HG02759 (cell line): ENCODE data around the gene PTGR2.
"Not testable (repeated sequence)": the region's sequence is repeated elsewhere in the genome, so short reads cannot be mapped to it uniquely, and the experiment has no call there.

Experiments used
- ATAC-seq: cut with Tn5 transposase; IDR thresholded peaks from one replicate; pipeline ENCODE4 v1.9.1; 2021; ENCODE audit warnings: mild to moderate bottlenecking, moderate library complexity; ENCODE audit not compliant: unreplicated experiment

The PTGR2 gene

DNA sequence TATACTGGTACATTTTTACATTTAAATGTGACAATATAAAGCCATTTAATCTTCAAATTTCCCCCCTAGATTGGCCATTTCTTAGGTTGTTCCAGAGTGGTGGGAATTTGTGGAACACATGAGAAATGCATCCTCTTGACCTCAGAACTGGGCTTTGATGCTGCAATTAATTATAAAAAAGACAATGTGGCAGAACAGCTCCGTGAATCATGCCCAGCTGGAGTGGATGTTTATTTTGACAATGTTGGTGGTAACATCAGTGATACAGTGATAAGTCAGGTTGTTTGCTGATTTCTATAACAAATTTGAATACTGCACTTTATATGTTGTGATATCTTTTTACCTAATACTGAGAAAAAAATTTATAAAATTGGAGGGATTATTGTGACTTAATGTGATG, 27.4 kb downstream of the PTGR2 start:
- ATAC-seq: no peak

DNA sequence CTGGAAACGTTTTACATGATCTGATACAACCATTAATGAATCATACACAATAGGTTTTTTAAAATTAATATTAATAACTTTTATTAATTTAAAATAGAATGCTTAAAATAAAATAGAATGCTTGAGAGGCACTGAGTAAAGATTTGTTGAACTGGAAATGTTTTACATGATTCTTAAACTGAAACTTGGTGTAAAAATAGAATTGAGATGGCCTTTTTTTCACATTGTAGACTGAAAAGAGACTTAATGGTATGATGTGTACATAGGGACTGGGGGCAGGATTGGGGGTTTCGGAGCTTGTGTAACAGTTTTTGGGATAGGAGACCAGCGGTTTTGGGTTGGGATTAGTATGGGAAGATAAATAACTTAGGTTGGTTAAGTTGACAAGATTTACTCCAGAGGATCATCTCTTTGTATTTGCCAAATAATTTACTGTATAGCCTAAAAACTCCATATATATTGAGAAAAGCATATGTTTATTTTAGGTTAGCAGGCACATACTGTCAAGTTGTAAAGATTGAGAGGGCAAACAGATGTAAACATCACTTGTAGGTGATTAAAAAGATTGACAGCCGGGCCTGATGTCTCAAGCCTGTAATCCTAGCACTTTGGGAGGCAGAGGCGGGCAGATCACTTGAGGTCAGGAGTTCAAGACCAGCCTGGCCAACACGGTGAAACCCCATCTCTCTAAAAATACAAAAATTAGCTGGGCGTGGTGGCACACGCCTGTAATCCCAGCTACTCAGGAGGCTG, 33.0 kb downstream of the PTGR2 start:
- no peak for ATAC-seq

DNA sequence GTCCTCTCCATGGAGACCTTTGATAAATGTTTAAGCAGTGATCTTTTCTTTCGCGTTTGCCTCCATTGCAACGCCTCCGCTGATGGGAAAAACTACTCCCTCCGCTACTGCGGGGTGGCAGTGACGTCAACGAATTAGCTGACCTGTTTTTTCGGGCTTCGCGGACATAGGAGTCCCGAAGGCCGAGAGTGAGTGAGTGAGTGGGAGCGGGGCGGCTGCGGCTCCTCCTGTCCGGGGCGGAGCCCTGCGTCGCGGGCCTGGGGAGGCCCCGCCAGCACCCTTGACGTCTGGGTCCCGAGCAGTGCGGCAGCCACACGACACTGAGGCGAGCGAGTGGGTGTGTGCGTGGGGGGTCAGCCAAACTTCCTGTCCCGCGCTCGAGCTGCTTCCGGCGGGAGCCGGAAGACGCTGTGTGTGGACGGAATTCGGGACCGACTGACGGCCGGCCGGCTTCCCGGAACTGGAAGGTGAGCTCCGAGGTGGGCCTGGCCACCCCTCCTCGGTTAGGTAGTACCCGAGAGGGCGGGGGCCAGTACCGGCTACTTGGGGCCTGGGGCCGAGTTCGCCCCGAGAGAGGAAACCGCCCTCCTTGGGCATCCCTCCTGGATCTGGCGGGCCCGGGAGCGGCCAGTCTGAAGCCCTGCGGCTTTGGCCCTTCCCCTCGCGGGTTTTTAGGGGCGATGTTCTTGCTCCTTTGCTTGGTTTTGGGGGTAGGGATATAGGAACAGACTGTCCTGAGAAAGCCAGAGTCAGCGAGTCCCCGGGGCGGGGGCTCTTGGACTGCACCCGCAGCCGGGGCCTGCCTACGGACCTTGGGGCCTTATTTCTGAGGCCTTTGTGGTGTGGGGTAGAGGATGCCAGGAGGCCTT, 35.1 kb downstream of the PTGR2 start, which contains the start of gene ZNF410:
ZNF410 (plus strand) TSS at position 411 of the 869 bp plus-strand sequence. CDS start 5,317 bp downstream, outside the sequence.
- ATAC-seq: peak; percentile 98

DNA sequence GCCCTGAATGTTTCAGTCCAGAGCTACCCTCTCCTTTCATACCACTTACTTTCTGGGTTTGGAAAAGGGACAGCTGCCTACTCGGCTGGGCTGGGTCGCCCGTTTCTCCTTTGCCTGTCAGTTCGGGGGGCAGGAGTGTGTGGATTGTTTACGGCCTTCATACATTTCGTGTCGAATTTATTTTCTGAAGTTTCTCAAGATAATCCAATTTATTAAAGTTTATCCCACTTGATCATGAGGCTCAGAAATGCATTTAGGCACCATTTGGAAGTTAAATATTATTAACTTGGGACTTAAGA, 35.6 kb downstream of the PTGR2 start:
- ATAC-seq: no peak

DNA sequence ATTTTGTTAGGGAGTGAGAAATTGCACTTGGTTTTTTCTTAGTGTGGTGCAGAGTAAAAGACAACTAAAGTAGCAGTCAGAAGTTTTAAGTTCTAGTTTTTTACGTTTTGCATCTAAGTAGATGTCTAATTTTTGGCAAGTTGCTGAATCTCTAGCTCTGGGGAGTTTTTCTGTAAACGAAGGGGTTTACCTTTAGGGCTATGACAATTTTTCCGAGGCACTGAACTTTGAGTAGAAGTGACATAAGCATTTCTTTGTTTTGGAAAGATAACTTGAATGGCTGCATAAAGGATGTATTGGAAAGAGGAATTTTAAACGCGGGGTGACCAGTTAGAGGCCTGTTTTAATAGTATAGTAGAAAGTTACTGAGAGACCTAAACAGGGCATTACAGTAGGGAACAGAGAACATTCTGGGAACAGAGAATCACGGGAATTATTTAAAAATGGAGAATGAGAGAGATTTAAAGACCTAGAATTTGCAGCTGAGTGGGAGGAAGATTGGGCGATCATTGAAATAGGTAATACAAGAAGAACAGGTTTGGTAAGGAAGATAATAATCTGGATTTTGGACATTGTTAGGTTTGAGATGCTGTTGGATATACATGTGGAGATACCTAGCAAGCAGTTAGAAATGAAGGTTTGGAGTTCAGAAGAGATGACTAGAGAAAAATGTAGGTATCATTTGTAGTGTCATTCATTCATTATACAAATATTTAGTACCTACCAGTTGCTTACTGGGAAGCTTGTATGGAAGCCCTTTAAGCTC, 36.2 kb downstream of the PTGR2 start:
- no peak for ATAC-seq

DNA sequence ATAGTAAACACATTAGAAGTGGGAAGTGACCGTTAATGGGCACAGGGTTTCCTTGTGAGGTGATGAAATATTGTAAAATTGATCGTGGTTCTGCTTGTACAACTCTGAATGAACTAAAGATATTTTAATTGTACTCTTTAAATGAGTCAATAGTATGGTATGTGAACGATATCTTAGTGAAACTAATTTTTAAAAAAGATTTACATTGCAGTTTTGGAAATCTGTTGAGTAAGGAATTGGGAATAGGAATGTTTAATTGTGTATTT, 36.8 kb downstream of the PTGR2 start:
- ATAC-seq: no peak

DNA sequence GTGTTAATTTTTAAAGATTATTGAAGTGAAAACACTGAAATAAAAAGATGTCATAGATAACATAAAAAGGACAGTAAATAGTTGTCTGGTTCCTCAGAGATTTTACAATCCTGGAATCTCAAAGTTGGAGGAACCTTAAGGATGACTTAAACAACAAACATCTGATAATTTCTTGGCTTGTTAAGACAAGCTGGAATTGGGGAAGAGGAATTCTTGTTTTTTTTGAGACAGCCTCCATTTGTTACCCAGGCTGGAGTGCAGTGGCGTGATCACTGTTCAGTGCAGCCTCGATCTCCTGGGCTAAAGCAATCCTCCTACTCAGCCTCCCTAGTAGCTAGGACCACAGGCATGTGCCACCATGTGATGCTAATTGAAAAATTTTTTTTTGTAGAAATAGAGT, 37.3 kb downstream of the PTGR2 start:
- no peak for ATAC-seq

DNA sequence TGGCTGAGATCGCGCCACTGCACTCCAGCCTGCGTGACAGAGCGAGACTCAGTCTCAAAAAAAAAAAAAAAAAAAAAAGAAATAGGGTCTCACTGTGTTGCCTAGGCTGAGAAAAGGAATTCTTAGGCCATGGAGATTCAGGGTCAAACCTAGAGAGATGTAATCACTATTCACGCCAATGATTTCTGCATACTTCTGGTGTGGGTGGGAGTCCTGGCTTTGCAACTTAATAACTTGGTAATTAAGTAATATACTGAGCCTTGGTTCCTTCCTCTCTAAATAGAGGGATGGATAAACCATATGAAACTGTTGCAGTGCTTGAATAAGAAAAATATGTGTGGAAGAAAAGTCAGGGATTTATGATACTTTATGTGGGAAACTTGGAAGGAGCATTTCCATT, 37.7 kb downstream of the PTGR2 start:
- ATAC-seq: no peak

DNA sequence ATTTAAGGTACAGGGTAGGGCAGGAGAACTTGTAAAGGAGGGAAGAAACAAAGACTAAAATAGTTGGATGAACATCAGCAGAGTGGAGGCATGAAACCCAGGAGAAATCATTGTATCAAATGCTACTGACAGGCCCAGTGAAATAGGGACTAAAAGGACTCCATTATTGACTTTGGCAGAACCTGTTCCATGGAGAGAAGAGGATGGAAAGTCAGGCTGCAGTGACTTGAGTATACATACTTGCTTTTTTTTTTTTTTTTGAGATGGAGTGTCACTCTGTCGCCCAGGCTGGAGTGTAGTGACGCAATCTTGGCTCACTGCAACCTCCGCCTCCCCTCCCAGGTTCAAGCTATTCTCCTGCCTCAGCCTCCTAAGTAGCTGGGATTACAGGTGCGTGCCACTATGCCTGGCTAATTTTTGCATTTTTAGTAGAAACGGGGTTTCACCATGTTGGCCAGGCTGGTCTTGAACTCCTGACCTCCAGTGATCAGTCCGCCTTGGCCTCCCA, 42.6 kb downstream of the PTGR2 start:
- not testable (repeated sequence) for ATAC-seq

DNA sequence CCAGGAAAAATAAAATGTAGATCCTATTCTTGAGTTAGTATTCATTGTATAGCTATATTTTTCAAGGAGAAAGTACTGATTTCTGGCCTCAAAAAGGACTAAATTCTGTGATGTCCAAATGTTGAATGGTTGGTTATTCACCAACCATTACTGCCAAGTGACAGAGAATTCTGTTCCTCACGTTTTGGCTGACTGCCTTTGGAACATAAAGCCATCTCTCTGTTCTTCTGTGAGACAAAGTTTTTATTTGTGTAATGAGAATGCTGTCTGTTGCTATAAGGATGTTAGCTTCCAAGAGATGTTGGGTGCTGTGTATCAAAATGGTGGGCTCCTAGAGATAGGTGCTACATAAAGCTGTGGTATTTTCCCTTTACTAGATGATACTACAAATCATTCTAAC, 44.3 kb downstream of the PTGR2 start:
- no peak for ATAC-seq

DNA sequence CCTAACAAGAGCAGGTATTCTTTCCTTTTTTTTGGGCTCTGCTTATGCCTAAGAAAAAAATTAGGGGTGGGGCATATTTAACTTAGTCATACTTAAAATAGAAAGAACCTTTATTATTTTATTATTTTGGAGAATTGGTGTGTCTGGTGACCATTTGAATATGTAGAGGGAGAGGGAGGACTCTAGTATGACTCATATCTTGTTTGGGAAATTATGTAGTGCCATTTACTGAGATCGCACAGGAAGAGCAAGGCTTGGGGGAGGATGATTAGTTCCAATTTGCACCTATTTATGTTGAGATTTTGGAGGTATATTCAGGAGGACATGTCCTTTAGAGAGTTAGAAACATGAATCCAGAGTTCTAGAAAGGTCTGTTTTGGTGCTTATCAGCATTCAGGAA, 44.9 kb downstream of the PTGR2 start:
- no peak for ATAC-seq

DNA sequence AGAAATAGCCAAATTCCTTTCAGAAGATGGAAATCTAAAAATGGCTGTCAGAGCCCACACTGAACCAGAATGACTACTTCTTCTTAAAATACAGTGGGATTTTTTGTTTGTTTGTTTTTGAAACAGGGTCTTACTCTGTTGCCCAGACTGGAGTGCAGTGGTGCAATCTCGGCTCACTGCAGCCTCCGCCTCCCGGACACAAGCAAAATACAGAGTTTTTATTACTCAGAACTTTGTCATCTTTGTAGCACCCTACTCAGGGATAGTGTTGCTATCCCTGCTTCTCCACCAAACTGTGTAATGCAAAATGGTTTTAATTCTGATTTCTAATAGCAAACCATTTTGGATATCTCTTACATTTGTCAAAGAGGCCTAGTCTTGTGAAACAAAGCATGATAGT, 51.4 kb downstream of the PTGR2 start:
- ATAC-seq: no peak

DNA sequence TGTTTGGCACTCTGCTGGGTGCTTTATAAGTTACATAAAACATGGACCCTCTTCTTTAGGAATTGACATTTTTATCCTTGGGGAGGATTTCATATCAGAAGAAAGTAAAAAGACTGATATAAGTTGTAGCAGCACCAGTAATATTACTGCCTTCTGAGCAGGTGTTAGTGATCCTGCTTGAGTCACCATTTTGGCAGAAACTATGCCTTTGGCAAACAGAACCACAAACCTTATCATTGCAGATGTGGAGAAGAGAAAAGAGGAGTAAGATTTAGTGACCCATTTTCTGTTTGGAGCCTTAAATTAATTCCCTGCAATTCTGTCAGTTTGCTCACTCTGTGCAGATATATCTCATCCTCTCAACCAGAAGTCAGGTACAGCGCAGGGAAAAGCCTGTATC, 58.0 kb downstream of the PTGR2 start:
- no peak for ATAC-seq

DNA sequence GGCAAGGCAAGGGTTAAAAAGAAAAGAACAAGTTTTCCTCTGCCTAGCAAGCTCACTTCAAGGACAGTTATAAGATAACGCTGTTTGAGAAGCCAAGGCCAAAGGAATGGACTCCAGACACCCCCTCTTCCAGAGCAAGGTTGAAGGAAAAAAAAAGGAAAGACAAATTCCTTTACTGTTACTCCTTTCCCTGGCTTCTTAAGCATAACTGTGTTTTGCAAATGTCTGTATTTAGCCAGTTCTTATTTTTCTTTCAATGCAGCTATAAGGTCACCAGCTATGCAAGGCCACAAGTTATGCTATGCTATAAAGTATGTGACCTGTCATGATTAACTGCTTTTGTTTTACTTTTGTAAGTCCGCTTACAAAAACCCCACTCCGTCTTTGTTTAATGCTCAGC, 61.6 kb downstream of the PTGR2 start:
- no peak for ATAC-seq

DNA sequence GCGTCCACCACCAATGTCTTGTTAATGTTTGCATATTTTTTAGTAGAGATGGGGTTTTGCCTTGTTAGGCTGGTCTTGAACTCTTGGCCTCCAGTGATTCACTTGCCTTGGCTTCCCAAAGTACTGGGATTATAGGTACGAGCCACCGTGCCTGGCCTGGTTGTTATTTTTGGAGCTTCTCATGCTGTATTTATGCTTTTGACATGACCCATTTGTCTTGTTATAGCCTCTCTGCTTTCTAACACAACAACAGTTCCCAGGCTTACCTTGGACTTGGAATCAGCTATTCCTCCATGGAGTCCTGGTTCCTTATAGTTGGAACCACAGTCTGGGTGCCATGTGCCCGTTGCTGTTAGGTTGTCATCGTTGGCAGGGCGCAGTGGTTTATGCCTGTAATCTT, 64.7 kb downstream of the PTGR2 start:
- no peak for ATAC-seq

DNA sequence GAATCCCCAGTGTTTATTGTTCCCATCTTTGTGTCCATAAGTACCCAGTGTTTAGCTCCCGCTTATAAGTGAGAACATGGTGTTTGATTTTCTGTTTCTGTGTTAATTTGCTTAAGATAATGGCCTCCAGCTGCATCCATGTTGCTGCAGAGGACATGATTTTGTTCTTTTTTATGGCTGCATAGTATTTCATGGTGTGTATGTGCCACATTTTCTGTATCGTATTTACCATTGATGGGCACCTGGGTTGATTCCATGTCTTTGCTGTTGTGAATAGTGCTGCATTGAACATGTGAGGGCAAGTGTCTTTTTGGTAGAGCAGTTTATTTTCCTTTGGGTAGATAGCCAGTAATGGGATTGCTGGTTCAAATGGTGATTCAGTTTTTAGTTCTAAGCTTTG, 67.8 kb downstream of the PTGR2 start:
- ATAC-seq: not testable (repeated sequence)

DNA sequence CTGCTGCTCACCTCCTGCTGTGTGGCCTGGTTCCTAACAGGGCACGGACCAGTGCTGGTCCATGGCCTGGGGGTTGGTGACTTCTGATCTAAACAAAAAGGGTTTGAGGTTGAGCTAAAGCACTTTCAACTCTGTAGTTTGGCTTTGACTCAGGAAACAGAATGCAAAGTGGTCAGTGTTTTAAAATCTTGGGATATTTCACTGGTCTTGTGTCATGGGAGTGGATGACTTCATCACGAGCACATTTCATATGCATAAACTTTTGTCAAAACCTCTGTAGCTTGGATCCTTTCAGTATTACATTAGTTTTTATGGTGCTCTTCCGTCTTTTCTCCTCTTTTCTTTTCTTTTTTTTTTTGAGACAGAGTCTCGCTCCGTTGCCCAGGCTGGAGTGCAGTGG, 72.7 kb downstream of the PTGR2 start:
- no peak for ATAC-seq
